GM18511 (cell line): ENCODE measurements around the gene C10orf120.

ENCODE experiments used
- ATAC-seq: cut with Tn5 transposase; IDR thresholded peaks from one replicate; pipeline ENCODE4 v1.9.1; 2021; ENCODE audit warnings: mild to moderate bottlenecking, moderate library complexity; ENCODE audit not compliant: unreplicated experiment

The C10orf120 gene

DNA sequence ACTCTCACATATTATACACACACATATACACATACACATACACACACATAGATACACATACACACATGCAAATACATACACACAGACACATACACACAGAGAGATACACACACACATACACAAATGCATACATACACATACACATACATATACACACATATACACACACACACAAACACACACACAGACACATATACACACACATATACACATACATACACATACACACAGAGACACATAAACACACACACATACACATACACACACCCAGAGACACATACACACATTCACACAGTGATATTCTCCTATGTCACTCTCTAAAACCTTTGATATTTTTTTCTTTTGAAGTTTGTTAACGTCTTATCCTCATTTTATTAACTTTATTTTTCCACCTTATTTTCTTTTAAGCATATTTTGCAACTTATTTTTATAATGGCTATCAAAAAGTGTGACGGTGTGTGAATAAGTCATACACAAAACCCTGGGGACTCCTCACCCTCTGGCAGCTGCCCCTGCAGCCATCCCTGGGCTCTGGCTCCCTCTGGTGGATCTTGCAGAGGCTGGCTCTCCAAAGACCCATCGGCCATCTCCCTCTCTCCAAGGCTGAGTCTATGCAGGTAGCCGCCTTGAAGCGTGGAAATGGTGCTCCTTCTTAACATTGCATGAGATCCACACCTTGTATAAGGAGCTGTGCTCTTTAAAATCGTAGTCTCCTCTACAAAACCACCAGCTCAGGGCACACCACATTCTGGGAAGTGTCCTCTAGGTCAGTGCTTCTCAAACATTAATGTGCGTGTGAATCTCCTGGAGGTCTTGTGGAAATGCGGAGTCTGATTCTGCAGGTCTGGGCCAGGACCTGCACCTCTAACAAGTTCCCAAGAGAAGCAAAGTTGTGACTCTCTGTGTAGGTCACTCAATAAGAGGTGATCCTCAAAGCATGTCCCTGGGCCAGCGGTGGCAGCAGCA is 4.1 kb upstream of the C10orf120 start:
- ATAC-seq, result peak; percentile 64

DNA sequence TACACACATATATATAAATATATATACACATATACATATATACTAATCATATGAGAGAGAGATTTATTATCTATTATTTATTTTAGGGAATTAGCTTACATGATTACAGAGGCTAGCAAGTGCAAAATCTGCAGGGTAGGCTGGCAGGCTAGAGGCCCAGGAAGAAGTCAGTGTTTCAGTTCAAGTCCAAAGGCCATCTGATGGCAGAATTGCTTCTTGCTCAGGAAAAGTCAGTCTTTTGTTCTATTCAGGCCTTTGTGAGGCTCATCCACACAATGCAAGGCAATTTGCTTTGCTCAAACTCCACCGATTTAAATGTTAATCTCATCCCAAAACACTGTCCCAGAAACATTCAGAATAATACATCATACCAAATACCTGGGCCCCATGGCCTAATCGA is 2.6 kb upstream of the C10orf120 start:
- no peak for ATAC-seq

DNA sequence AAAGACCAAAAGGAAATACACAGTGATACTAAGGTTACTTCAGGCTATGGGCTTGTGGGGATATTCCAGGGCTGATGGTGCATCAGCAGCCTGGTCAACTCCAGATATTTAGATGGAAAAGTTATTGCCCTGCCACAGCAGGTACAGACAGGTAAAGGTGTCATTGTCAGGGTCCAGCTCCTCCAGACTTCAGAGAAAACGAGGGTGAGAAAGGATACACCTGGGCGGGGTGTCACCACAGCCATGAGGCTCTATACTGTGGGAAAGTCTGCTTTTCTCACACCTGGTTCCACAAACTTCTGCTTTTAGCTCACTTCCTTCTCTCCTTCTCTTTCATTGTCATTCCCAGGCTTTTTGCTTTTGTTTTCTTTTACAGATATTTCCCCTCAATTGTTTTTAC is 2.0 kb upstream of the C10orf120 start:
- ATAC-seq, result no peak

DNA sequence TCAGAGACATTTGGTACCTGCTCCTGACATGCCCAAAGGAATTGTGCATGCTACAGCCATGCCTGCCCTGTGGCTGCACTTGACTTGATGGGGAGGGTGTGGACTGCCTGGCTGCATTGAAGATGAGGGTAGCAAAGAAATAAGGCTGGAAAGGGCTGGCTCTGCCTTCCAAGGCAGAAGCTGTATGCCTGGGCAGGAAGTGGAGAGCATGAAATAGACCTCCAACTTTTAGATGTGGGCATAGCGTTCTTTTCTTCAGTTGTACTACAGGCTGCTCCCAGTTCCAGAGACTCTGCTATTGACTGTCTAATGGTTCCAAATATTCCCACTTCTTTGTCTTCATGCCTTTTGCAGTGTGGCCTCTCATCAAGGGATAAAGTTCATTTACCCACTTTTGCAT is 3.0 kb downstream of the C10orf120 start:
- ATAC-seq, result no peak

DNA sequence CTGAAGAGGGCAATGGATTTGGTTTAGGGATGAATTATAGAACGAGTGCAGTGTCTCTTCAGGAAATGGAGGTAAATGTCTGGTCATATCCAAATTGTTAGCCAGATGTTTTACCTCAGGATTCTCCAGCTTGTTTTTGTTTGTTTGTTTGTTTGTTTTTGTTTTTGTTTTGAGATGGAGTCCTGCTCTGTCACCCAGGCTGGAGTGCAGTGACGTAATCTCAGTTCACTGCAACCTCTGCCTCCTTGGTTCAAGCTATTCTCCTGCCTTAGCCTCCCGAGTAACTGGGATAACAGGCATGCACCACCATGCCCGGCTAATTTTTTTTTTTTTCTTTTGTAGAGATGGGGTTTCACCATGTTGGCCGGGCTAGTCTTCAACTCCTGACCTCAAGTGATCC is 6.9 kb downstream of the C10orf120 start:
- no peak for ATAC-seq

DNA sequence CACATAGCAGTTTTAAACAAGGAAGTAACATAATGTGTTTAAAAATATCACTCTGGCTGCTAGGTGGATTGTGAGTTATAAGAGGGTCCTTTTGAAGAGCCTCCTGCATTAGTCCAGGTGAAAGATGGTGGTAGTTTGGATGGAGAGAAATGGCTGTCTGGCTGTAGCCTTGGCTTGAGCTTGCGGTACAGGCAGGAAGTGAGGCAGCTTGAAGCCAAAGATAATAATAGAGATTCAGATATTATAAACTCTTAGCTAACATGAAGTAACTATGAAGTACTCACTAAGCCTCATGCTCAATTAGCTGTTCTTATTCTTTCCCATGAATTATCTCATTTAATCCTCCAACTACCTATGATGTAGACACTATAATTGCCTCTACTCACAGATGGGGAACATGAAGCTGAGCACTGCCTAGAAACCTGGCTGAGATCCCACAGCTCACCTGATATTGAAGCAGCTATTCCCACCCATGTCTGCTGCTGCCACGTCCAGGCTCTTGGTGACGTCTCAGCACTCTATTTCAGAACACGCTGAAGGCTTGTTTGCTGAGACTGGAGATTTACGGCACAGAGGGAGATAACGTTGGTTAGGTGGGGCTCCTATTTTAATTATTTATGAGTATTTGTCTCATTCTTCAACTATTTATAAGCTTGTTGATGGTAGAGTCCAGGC is 10.4 kb downstream of the C10orf120 start:
- no peak for ATAC-seq

DNA sequence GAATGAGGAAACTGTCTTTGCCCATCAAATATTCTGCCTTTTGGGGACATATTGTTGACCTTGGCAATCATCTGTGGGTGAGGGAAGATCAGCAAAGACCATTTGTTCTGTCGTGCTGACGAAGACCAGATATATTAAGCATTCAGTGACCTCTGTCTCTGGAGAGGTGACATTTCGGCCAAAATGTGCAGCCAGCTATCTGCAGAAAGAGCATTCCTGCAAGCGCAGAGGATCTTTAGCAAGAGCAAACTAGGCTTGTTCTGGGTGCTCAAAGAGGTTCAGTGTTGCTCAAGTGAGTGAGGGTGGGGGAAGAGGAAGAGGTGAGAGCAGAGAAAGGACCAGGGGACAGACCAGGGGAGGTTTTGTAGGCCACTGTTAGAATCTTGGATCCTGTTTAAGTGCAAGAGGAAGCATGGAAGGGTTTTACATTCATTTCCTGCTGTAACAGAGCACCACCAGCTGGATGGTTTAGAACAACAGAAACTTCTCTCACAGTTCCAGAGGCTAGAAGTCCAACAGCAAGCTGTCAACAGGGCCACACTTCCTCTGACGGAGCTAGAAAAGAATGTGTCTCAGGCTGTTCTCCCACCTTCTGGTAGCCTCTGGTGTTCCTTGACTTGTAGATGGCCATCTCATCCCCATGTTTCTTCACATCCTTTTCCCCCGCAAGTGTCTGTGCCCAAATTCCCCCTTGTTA is 11.2 kb downstream of the C10orf120 start:
- ATAC-seq, result no peak

DNA sequence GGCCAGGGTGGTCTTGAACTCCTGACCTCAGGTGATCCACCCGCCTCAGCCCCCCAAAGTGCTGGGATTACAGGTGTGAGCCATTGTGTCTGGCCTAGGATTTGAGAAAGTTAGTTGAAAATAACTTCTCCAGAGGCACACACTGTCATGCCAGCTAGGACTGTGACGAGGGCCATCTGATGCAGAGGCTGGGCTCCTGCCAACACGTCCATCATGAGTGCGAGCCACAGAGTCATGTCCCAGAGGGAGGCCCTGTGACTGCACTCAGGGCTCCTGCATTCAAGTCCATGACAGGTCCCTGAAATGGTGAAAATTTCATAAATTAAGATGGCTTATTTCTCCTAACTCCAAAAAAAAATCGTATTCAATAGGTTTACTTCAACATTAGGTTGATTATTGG is 17.1 kb downstream of the C10orf120 start:
- no peak for ATAC-seq

DNA sequence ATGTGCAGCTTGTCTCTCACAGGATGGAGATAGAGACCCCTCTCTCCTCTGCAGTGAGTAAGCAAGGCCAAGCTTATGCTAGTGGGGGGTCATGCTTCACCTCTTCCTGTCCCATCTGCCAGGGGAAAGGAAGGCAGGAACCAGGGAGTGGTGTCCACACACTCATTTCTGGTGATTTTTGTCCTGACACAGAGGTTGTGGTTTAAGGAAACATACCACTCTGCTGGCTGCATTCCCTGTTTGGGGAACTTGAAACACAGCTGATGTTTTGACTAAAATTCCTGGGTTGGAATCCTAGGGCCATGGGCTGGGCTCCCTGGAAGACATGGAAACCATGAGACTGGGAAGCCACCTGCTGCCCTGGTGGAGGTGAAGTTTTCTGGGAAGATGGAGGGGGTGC is 21.4 kb downstream of the C10orf120 start:
- ATAC-seq, result no peak

DNA sequence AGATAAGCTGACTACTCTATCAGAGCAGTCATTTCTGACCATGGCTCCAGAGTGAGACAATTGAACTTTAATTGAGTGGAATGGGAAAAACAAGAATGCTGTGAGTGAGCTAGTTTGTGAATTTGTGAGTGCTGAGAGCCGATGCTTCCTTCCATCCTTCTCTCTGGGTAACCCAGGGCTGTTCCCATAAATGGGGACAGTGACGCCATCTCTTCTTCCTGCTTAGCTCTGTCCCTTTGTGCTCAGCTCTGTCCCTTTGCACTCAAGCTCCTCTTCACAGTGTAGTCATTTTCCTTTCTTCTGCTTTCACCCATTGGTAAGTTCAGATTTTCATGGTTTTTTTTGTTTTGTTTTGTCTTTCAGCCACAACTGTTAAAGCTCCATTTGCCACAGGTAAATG is 24.4 kb downstream of the C10orf120 start:
- no peak for ATAC-seq

DNA sequence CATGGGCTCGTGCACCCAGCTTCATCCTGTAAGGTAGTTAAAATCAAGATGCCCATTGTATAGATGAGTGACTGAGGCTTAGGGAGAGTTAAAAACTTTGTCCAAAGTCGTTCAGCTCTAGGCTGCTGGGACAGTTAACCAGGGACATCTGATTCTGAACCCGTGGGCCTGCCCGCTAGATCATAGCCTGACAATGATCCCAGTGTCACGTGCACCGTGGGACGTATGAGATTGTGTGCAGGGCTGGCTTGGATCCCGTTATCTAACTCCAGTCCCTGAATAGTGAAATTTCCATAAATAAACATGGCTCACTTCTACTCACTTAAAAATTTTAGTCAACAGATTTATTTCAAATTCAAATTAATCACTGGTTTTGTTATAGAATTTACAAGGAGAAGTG is 24.9 kb downstream of the C10orf120 start:
- no peak for ATAC-seq

DNA sequence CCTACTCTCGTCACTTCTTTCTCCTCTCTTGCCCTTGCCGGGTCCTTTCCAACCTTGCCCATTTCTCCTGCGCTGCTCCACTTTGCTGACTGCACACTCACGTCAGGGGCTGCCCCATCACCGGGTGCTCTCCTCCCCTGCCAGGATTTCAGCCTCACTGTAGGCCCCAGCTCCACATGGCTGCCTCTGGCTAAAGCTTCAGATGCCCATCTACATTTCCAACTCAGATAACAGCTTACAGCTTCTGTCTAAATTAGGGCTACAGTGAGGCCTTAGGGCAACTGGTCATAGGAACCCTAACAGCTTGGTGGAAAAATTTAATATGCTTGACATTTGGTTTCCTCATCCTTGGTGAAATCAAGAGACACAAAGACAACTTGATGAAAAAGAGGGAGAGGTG is 25.9 kb downstream of the C10orf120 start:
- ATAC-seq, result no peak

DNA sequence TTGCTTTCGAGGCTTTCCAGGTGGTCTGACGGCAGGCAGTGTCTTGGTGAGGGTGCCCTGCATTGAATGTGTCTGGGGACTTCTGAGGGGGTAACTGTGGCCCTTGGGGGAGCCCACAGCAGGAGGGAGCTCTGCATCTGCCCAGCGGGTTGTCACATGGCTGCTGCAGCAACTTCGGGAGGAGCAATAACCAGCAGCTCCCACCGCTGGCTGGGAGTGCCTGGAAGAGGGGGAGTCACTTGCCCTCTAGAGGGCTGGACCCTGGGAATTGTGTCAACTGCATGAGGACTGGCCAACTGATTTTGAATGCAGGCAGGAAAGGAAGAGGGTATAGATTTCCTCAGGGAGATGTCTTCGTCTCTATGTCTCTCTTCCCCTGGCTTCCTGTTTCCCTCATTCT is 26.4 kb downstream of the C10orf120 start:
- ATAC-seq, result no peak

DNA sequence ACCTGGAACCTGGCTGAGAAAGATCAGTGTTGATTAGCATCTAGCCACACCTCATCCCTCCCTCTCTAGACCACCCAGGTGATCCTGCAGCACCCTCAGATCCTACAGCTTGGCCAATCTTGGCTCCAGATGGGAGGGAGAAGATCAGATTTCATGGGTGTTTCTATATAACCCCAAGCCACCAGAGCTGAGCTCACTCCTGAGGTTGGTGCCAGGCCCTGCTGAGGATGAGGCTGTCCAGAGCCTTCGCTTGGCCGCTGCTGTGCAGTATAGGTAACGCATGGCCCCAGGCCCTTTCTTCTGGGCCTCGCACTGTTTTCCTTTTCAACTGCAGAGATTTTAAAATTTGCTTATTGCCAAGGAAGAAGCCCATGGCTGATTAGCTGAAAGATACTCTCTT is 27.0 kb downstream of the C10orf120 start:
- no peak for ATAC-seq

DNA sequence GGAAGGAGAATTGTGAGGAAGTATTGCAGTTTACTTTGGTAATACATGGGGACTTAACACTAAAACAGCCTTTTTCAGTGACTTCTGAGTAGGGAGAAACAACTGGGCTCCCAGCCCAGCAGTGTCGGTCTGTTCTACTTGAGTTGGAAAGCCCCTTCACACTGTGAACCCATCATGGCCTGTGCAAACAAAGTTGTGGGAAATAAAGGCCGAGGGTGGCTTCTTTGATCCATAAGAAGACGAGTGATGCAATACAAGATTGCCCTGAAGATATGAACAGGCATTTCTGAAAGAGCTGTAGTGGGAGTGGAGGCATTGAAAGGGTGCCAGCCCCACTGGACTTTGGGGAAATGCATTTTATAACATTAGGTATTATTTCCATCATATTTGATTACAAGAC is 28.3 kb downstream of the C10orf120 start:
- no peak for ATAC-seq

DNA sequence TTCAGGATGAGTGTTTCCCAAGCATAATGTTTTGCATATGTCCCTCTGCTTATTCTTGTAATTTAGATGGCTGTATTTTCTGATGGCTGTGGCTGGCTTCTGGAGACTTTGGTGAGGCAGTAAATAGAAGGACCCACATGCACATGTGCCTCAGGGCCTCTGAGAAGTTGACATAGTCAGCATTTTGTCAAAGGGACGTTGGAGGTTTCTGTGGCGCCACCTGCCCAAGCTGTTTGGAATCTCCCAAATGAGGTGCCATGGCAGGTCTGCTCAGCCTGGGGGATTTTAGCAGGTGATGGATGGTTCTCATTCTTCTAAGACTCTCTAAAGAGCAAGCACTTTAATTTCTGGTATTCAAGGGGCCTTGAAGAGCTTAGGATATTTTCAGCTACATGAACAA is 29.8 kb downstream of the C10orf120 start:
- no peak for ATAC-seq

DNA sequence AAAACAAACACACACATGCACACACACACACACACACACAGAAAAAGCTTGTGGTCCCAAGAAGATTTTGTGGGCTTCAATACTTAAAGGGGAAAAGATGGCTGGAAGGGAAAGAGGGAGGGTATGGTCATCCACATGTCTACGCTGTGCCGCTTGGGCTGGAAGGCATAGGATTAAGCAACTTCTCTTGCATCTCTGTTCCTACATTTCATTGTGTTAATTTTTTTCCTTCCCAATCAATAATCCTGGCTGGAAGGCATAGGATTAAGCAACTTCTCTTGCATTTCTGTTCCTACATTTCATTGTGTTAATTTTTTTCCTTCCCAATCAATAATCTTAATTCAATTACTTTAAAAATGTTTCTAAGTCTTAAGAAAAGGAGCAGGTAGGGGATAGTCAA is 30.6 kb downstream of the C10orf120 start:
- no peak for ATAC-seq

DNA sequence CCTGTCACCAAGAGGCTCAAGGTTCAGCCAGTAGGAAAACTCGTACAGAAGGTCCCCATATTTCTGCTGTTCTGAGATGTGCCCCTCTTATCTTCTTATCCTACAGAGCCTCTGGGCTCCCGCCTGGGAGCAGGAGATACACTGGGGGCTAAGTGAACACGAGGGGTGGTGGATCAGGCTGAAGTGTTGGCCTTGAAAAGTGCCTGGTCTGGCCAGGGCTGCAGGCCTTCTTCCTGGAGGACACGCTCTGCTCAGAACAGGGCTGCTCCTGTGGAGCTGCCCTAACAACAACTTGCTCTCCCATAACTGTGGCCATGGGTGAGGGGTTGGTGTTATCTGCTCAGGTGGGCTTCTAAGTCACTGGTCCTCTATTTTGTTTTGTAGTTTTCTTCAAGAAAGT is 33.7 kb downstream of the C10orf120 start:
- ATAC-seq, result no peak

DNA sequence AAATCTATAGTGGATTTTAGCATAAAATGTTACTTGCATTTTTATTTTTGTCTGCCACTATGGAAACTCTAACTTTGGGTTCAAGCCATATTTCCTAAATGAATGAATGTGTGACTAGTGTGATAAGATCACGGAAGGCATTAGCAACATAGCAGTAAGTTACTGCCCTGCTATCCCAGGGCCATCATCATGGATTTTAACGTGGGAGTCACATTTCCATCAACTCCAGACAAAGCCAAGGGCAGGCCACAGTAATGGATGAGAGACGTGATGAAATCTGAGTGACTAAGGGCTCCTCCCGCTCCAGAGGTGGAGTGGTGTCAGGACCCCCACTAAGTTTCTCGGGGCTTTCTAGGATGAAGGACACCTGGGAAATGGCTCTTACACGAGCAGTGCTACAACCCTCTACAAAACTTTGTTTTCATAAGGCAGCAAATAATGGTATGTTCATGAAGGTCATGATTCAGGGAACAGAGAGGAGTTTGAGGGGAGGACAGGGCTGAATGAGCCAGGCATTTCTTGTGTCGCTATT is 34.3 kb downstream of the C10orf120 start:
- ATAC-seq, result no peak

DNA sequence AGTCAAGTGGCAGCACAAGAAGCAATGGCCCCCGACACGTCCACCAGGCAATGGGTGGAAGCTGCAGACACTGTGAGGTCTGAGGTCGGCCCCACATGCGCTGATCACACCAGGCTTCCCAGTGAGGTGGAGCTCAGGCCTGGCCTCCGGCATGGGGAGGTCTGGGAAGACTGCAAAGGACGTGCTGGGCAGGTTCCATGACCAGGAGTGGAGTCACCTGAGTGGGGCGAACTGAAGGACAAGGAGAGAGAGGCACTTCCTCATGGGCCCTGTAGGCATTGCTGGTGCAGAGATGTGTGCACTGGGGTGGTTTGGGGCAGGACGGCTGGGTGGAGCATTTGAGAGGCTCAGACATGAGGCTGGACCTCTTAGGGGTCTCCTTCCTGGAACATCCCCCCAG is 35.1 kb downstream of the C10orf120 start:
- no peak for ATAC-seq

DNA sequence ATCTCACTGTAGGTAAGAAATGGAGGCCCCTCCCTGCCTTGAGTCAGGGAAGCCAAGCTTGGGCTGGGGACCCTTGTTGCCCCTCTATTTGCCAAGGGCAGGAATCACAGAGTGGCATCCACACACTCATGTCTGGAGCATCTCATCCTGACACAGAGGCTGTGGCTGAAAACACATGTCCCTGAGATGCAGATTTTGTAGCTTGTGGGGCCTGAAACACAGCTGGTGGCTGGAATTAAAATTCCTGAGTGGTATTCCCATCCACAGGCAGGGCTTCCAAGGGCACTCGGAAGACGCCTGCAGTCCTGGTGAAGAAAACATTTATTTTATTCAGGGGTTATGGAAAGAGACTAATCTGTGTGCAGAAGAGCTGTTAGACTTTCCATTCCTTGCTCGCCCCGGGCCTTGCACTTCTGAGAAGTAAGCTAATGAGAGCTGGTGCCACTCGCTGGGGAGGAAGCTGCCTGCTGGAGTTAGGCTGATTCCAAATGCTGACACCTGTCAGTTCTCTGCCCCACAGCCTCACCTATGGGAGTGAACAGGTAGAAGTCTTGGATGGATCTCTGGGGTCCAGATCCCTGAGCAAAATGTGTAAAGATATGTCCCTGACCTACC is 36.0 kb downstream of the C10orf120 start:
- ATAC-seq, result no peak
